ENCODE measurements around the gene TMEM184A.

- TF ChIP-seq EZH2phosphoT487 (IDR thresholded peaks at IDR 0.05; ENCODE audit: insufficient read depth, low read depth) (no peak), EZH2 (IDR thresholded peaks at IDR 0.05; ENCODE audit: insufficient read depth, poor library complexity, severe bottlenecking) (no peak)
Measured at GRCh38 chr7:1559626-1560590, 3.9 kb upstream of the TMEM184A start.

All from GM23248 (cell line).